ENCODE results near the gene NUMA1. TPM values are rescaled to one million over a fixed set of nuclear protein-coding genes. Genes with fewer than 3 reads are reported as not detected.

The NUMA1 gene
- total and polyA plus RNA-seq, 2 of the 13 experiments (the other 11 are each of a cell fraction or from before 2014, with no cell fraction given), result 57.3 to 60.2 TPM

- H3K4me2 ChIP-seq (ENCODE audit: low read depth, low read length), result peak overlapping the region; percentile 97
- no peak overlapping the region for H2AFZ ChIP-seq (ENCODE audit: low read length)
- FAIRE-seq, result no peak
- ATAC-seq, result no peak
- peak overlapping the region; percentile 76 for H3K9ac ChIP-seq (ENCODE audit: insufficient read depth, low read depth, low read length)
- peak overlapping the region; percentile 86 for H3K27ac ChIP-seq (ENCODE audit: extremely low read length, insufficient read depth, low read length)
- H3K27me3 ChIP-seq (ENCODE audit: control insufficient read depth in 1 of 2, insufficient read depth in 2 of 2, low read length in 2 of 2), result no peaks in the 10 kb centered on the region; a peak in 1 of 5 replicates
- DNase-seq (ENCODE audit: low spot score), result no peak
- peaks cover 54% of the 10 kb centered on the region for H3K4me1 ChIP-seq (ENCODE audit: insufficient read depth, low read length)
- ChIA-PET POLR2A (interaction anchor here (0.6 to 3.0 kb wide), 4 partner anchors 9 to 1265 kb away, joined by 3 to 37 read pairs (median 12); no protein-coding TSS in a partner anchor), CTCF (ENCODE audit: low intra/inter-chr PET ratio, low total read pairs) (no interaction called here)
- H3K9me3 ChIP-seq (ENCODE audit: low read length), result no peaks in the 10 kb centered on the region
- no peaks in the 10 kb centered on the region for H4K20me1 ChIP-seq (ENCODE audit: insufficient read depth, low read length)
- peaks cover 49% of the 10 kb centered on the region for H3K79me2 ChIP-seq (ENCODE audit: insufficient read depth, low read length)
- in situ Hi-C loops (cut with HindIII; ENCODE audit: extremely low pct_ligation_motif_present, low pct_unique_long_range_greater_than_20kb) (no loop called here), intact Hi-C loops (cut with micrococcal nuclease; ENCODE audit: unreplicated experiment) (no loop called here)
- H3K4me3 ChIP-seq (replicated peaks in 1 of 3; ENCODE audit: insufficient read depth in 1 of 3, low read depth in 2 of 3, low read length in 3 of 3), result peak overlapping the region; percentile 56 to 77 (median 62)
- peaks cover 0 to 4% of the 10 kb centered on the region in 2 experiments; a peak in 2 of 5 replicates for H3K36me3 ChIP-seq (replicated peaks in 1 of 2; ENCODE audit: control insufficient read depth in 1 of 2, insufficient read depth in 2 of 2, low read length in 2 of 2)
- TF ChIP-seq FOXM1 (CRISPR knock-in tag; IDR thresholded peaks at IDR 0.05) (no peak), PCBP1 (IDR thresholded peaks at IDR 0.05; ENCODE audit: borderline replicate concordance, low read depth, low read length) (no peak), ZSCAN21 (CRISPR knock-in tag; IDR thresholded peaks at IDR 0.05; ENCODE audit: borderline replicate concordance) (no peak), JUNB (CRISPR knock-in tag; IDR thresholded peaks at IDR 0.05; ENCODE audit: borderline replicate concordance) (no peak), ZNF318 (CRISPR knock-in tag; IDR thresholded peaks at IDR 0.05) (0 out of 2 replicates have a peak, but pooled peaks have one; percentile 8), PITX1 (CRISPR knock-in tag; IDR thresholded peaks at IDR 0.05) (0 out of 2 replicates have a peak, but pooled peaks have one; percentile 1), ZKSCAN1 (IDR thresholded peaks at IDR 0.05; ENCODE audit: low read length) (peak; percentile 61; the same call in 1 of the 2 replicates)
- TSS peak; percentile 83 for BruUV-seq (replicated peaks)
- WGBS (ENCODE audit: low lambda C conversion rate), result 72% methylated on average over 3 of the region's 5 CpGs
Observed at GRCh38 chr11:72042064-72042745, 38.1 kb downstream of the NUMA1 start.
